CD14-positive monocyte (primary cell): ENCODE data around the gene SLC25A43. TPM values are rescaled to one million over a fixed set of nuclear protein-coding genes. Genes with fewer than 3 reads are reported as not detected.
A peak's percentile ranks its signal among the peaks of the same experiment; 100 is the strongest.

ENCODE experiments used
- DNase-seq, 3 donors: peaks; one replicate each; pipeline ENCODE4 v3.0.0-alpha.2; 2011 to 2022
- H2AFZ ChIP-seq: 2 replicates; pipeline ENCODE4 v1.6.0; 2012; ENCODE audit warnings: mild to moderate bottlenecking, low read depth, low read length, inconsistent platforms; ENCODE audit not compliant: insufficient read depth, poor library complexity, severe bottlenecking
- H3K27ac ChIP-seq, 2 donors: 1 replicate in 1 of 2; 2 replicates in 1 of 2; pipeline ENCODE4 v1.5.1; 2012 to 2013; ENCODE audit warnings: low read length in 2 of 2, control low read depth in 1 of 2, inconsistent platforms in 1 of 2, low read depth in 1 of 2, mild to moderate bottlenecking in 1 of 2
- H3K27me3 ChIP-seq, 2 donors: one replicate each; pipeline versions ENCODE4 v1.6.0 to v1.6.1; 2011 to 2013; ENCODE audit warnings: low read length in 2 of 2; ENCODE audit not compliant: control insufficient read depth in 2 of 2, insufficient read depth in 2 of 2
- H3K36me3 ChIP-seq, 2 donors: replicated peaks in 1 of 2; 1 replicate in 1 of 2; 2 replicates in 1 of 2; pipeline versions ENCODE4 v1.5.1 to v1.6.1; 2012 to 2013; ENCODE audit warnings: low read length in 2 of 2, control low read depth in 1 of 2, inconsistent platforms in 1 of 2, mild to moderate bottlenecking in 1 of 2; ENCODE audit not compliant: insufficient read depth in 2 of 2, control insufficient read depth in 1 of 2
- H3K4me1 ChIP-seq, 2 donors: 1 replicate in 1 of 2; 2 replicates in 1 of 2; pipeline versions ENCODE4 v1.5.1 to v1.6.1; 2012 to 2013; ENCODE audit warnings: low read length in 2 of 2, control low read depth in 1 of 2, inconsistent platforms in 1 of 2, mild to moderate bottlenecking in 1 of 2, moderate library complexity in 1 of 2; ENCODE audit not compliant: insufficient read depth in 2 of 2, control insufficient read depth in 1 of 2
- H3K4me2 ChIP-seq: replicated peaks from 2 replicates; pipeline ENCODE3; 2012; ENCODE audit warnings: low read length, moderate library complexity, mild to moderate bottlenecking; ENCODE audit not compliant: poor library complexity, severe bottlenecking; ENCODE audit errors: extremely low read depth
- H3K4me3 ChIP-seq, 3 experiments: fragments of 200-600 bp in 1 of 3; sonication (generic) in 1 of 3; replicated peaks in 1 of 3; 1 replicate in 2 of 3; 2 replicates in 1 of 3; pipeline ENCODE4 v1.5.1; 2011 to 2013; ENCODE audit warnings: low read length in 3 of 3, mild to moderate bottlenecking in 3 of 3, control low read depth in 2 of 3, low read depth in 2 of 3, inconsistent platforms in 1 of 3, moderate library complexity in 1 of 3
- H3K79me2 ChIP-seq: 2 replicates; pipeline ENCODE4 v1.6.0; 2012; ENCODE audit warnings: mild to moderate bottlenecking, control low read depth, inconsistent platforms, low read length, moderate library complexity; ENCODE audit not compliant: insufficient read depth
- H3K9ac ChIP-seq: 2 replicates; pipeline ENCODE4 v1.6.0; 2017; ENCODE audit warnings: low read length, mild to moderate bottlenecking; ENCODE audit not compliant: insufficient read depth, poor library complexity, severe bottlenecking
- H3K9me3 ChIP-seq, 2 donors: replicated peaks in 1 of 2; 1 replicate in 1 of 2; 2 replicates in 1 of 2; pipeline versions ENCODE4 v1.5.1 to v1.6.1; 2012 to 2013; ENCODE audit warnings: low read length in 2 of 2, control low read depth in 1 of 2; ENCODE audit not compliant: control insufficient read depth in 1 of 2, insufficient read depth in 1 of 2
- H4K20me1 ChIP-seq: 2 replicates; pipeline ENCODE4 v1.6.0; 2012; ENCODE audit warnings: mild to moderate bottlenecking, low read length, control low read depth, moderate library complexity; ENCODE audit not compliant: insufficient read depth
- H3K27ac Mint-ChIP-seq, 7 donors: one replicate each; pipeline ENCODE4 v1.8.0; 2020; ENCODE audit warnings: mild to moderate bottlenecking in 7 of 7, mixed read lengths in 7 of 7, moderate library complexity in 6 of 7, inconsistent platforms in 2 of 7
- H3K27me3 Mint-ChIP-seq, 3 donors: one replicate each; pipeline ENCODE4 v1.8.0; 2021 to 2022; ENCODE audit warnings: low read depth in 3 of 3, mild to moderate bottlenecking in 3 of 3, mixed read lengths in 3 of 3, moderate library complexity in 3 of 3, inconsistent platforms in 1 of 3
- H3K36me3 Mint-ChIP-seq, 2 donors: one replicate each; pipeline ENCODE4 v1.8.0; 2020; ENCODE audit warnings: mixed read lengths in 2 of 2, inconsistent platforms in 1 of 2, mild to moderate bottlenecking in 1 of 2
- H3K4me1 Mint-ChIP-seq: one replicate; pipeline ENCODE4 v1.8.0; 2020; ENCODE audit warnings: mild to moderate bottlenecking, mixed read lengths
- H3K4me3 Mint-ChIP-seq, 2 donors: one replicate each; pipeline ENCODE4 v1.8.0; 2020; ENCODE audit warnings: mild to moderate bottlenecking in 2 of 2, mixed read lengths in 2 of 2, moderate library complexity in 1 of 2
- H3K9me3 Mint-ChIP-seq, 7 donors: one replicate each; pipeline ENCODE4 v1.8.0; 2020 to 2022; ENCODE audit warnings: mixed read lengths in 7 of 7, mild to moderate bottlenecking in 6 of 7, moderate library complexity in 6 of 7, inconsistent platforms in 2 of 7
- CTCF ChIP-seq: fragments of 200-600 bp; IDR thresholded peaks from one replicate; pipeline ENCODE4 v1.8.0; 2022; ENCODE audit warnings: antibody characterized with exemption, mild to moderate bottlenecking
- WGBS: methylation state at CpG from one replicate; pipeline ENCODE4 v1.1.5; 2013; ENCODE audit warnings: missing lambda C conversion rate; ENCODE audit not compliant: insufficient coverage; 5-methylcytosine and 5-hydroxymethylcytosine counted together
- intact Hi-C, 2 donors: fragments of 100-400 bp; cut with micrococcal nuclease; formaldehyde crosslinking; loops; one replicate each; pipeline versions ENCODE4 v1.15.0 to v1.15.1; 2023
- polyA plus RNA-seq, 3 donors: library from polyadenylated mRNA; depleted of rRNA in 1 of 3; unstranded in 2 of 3; stranded (reverse) in 1 of 3; fragments of 300-500 nt in 2 of 3; fragments of >200 nt in 1 of 3; fragmentation: Illumina TruSeq in 2 of 3; gene quantifications; 1 replicate in 2 of 3; 2 replicates in 1 of 3; pipeline ENCODE4 v1.2.3, GENCODE V29; 2012 to 2021

The SLC25A43 gene
- polyA plus RNA-seq, 3 donors = 6.8 to 9.2 (median 8.6) TPM

GRCh38 chrX:119488749-119489148 is 89.6 kb downstream of the SLC25A43 start:
- Histone ChIP-seq H3K4me3 (no peak overlapping the region), H3K27me3 (no peaks in the 10 kb centered on the region), H3K79me2 (no peaks in the 10 kb centered on the region), H4K20me1 (no peaks in the 10 kb centered on the region), H3K4me1 (no peaks in the 10 kb centered on the region), H3K9ac (no peak overlapping the region), H2AFZ (no peak overlapping the region), H3K9me3 (no peaks in the 10 kb centered on the region), H3K4me2 (no peak overlapping the region), H3K36me3 (no peaks in the 10 kb centered on the region), H3K27ac (no peak overlapping the region)
- DNase-seq = peak; percentile 17 to 30 (median 23)
- peak; percentile 51 for TF ChIP-seq CTCF
- Mint-ChIP-seq H3K36me3 (no peaks in the 10 kb centered on the region), H3K4me3 (no peak overlapping the region), H3K27ac (no peak overlapping the region), H3K27me3 (peaks cover 0 to 17% (median 0%) of the 10 kb centered on the region in 3 donors), H3K4me1 (no peaks in the 10 kb centered on the region), H3K9me3 (no peaks in the 10 kb centered on the region)
- 0% methylated on average over 2 of the region's 8 CpGs for WGBS
- intact Hi-C loops = no loop called here

GRCh38 chrX:119489212-119490074 is 90.3 kb downstream of the SLC25A43 start:
- H3K4me3 ChIP-seq = no peak overlapping the region
- Mint-ChIP-seq H3K4me1 (no peaks in the 10 kb centered on the region), H3K27ac (no peak overlapping the region), H3K36me3 (no peaks in the 10 kb centered on the region), H3K27me3 (peaks cover 0 to 16% (median 0%) of the 10 kb centered on the region in 3 donors), H3K9me3 (no peaks in the 10 kb centered on the region), H3K4me3 (no peak overlapping the region)
- no peak overlapping the region for H3K4me2 ChIP-seq
- H3K4me1 ChIP-seq = no peaks in the 10 kb centered on the region
- H3K27me3 ChIP-seq = no peaks in the 10 kb centered on the region
- H3K9me3 ChIP-seq = no peaks in the 10 kb centered on the region
- no peak overlapping the region for H3K9ac ChIP-seq
- H2AFZ ChIP-seq = no peak overlapping the region
- no peak for TF ChIP-seq CTCF
- H4K20me1 ChIP-seq = no peaks in the 10 kb centered on the region
- no peaks in the 10 kb centered on the region for H3K79me2 ChIP-seq
- DNase-seq = no peak
- WGBS = 60% methylated on average over 2 of the region's 13 CpGs
- no peak overlapping the region for H3K27ac ChIP-seq
- no peaks in the 10 kb centered on the region for H3K36me3 ChIP-seq
- intact Hi-C loops = no loop called here
